WTC11 (cell line): Measurements from ENCODE around the gene C16orf90.

ENCODE experiments used
- CTCF ChIP-seq: fragments of 200-600 bp; IDR thresholded peaks from 2 replicates; pipeline ENCODE4 v1.8.0; 2022; ENCODE audit warnings: antibody characterized with exemption
- E2F1 ChIP-seq: sonication (generic); formaldehyde crosslinking; IDR thresholded peaks from 2 replicates; pipeline ENCODE4 v1.8.0; 2022; ENCODE audit warnings: mild to moderate bottlenecking, missing genetic modification reagents
- ELF4 ChIP-seq: sonication (generic); formaldehyde crosslinking; IDR thresholded peaks from 2 replicates; pipeline ENCODE4 v1.8.1; 2022; ENCODE audit warnings: low read depth, mild to moderate bottlenecking, moderate library complexity, missing genetic modification reagents
- ERG ChIP-seq: fragments of 250-450 bp; sonication (Bioruptor Pico); IDR thresholded peaks from 2 replicates; pipeline ENCODE4 v1.8.0; 2021; ENCODE audit warnings: mild to moderate bottlenecking
- FOXK1 ChIP-seq: sonication (generic); formaldehyde crosslinking; IDR thresholded peaks from 2 replicates; pipeline ENCODE4 v1.8.0; 2022; ENCODE audit warnings: mild to moderate bottlenecking, moderate library complexity, missing genetic modification reagents
- ZNF121 ChIP-seq: sonication (generic); formaldehyde crosslinking; IDR thresholded peaks from 2 replicates; pipeline ENCODE4 v1.8.0; 2023; ENCODE audit warnings: missing genetic modification reagents

- TF ChIP-seq ELF4 (CRISPR knock-in tag): no peak
- TF ChIP-seq ZNF121 (CRISPR knock-in tag): no peak
- TF ChIP-seq CTCF: no peak
- no peak for TF ChIP-seq FOXK1
- TF ChIP-seq ERG (CRISPR knock-in tag): no peak
- no peak for TF ChIP-seq E2F1
Measured at GRCh38 chr16:3482659-3483241, 12.5 kb downstream of the C16orf90 start.
